ENCODE measurements around the gene ANKRD13A. TPM values are rescaled to one million over a fixed set of nuclear protein-coding genes. Genes with fewer than 3 reads are reported as not detected.

Gene ANKRD13A
- total and polyA plus RNA-seq, 2 of the 13 experiments (the other 11 are each of a cell fraction or from before 2014, with no cell fraction given) = 34.1 to 41.6 TPM

GRCh38 chr12:110048242-110049027, 49.2 kb downstream of the ANKRD13A start, which contains the start of gene C12orf76 (continued):
- TF ChIP-seq LBX2 (CRISPR knock-in tag; IDR thresholded peaks at IDR 0.05; ENCODE audit: borderline replicate concordance) (no peak), TEAD2 (CRISPR knock-in tag; IDR thresholded peaks at IDR 0.05) (no peak), KAT8 (CRISPR knock-in tag; IDR thresholded peaks at IDR 0.05) (peak; percentile 98), KLF12 (CRISPR knock-in tag; IDR thresholded peaks at IDR 0.05; ENCODE audit: borderline replicate concordance) (peak; percentile 94; the same call in 1 of the 2 replicates), SKI (IDR thresholded peaks at IDR 0.05; ENCODE audit: partially characterized antibody) (peak; percentile 37), NPAS2 (CRISPR knock-in tag; IDR thresholded peaks at IDR 0.05; ENCODE audit: borderline replicate concordance) (no peak), IRX3 (CRISPR knock-in tag; IDR thresholded peaks at IDR 0.05; ENCODE audit: borderline replicate concordance, low read depth) (peak; percentile 83; the same call in 1 of the 2 replicates), GRHL1 (CRISPR knock-in tag; conservative IDR thresholded peaks at IDR 0.05) (no peak), PBX2 (CRISPR knock-in tag; IDR thresholded peaks at IDR 0.05) (no peak), MTF1 (CRISPR knock-in tag; IDR thresholded peaks at IDR 0.05) (no peak), ZSCAN12 (CRISPR knock-in tag; IDR thresholded peaks at IDR 0.05) (peak; percentile 23; the same call in 1 of the 2 replicates), PLSCR1 (CRISPR knock-in tag; IDR thresholded peaks at IDR 0.05; ENCODE audit: borderline replicate concordance) (no peak), RBAK (CRISPR knock-in tag; IDR thresholded peaks at IDR 0.05) (peak; percentile 44; the same call in 1 of the 2 replicates), ZNF143 (CRISPR knock-in tag; IDR thresholded peaks at IDR 0.05) (peak; percentile 88), ZNF281 (CRISPR knock-in tag; IDR thresholded peaks at IDR 0.05; ENCODE audit: borderline replicate concordance) (0 out of 2 replicates have a peak, but pooled peaks have one; percentile 26), CSRNP1 (CRISPR knock-in tag; IDR thresholded peaks at IDR 0.05) (no peak; the same call in none of the 2 replicates), NCOR1 (IDR thresholded peaks at IDR 0.05; ENCODE audit: borderline replicate concordance, low read length) (no peak; the same call in 1 of the 2 replicates), DMAP1 (CRISPR knock-in tag; IDR thresholded peaks at IDR 0.05) (peak; percentile 89), NR2F6 (IDR thresholded peaks at IDR 0.05) (0 out of 2 replicates have a peak, but pooled peaks have one; percentile 38), NR2F6 (CRISPR knock-in tag; IDR thresholded peaks at IDR 0.05) (peak; percentile 37; the same call in 1 of the 2 replicates), GATA4 (IDR thresholded peaks at IDR 0.05; ENCODE audit: borderline replicate concordance, low read depth) (peak; percentile 36; the same call in 1 of the 2 replicates)

All from HepG2 (cell line).